ENCODE data around the gene RABGAP1L. TPM values are rescaled to one million over a fixed set of nuclear protein-coding genes. Genes with fewer than 3 reads are reported as not detected.

RABGAP1L gene
- total and polyA plus RNA-seq, 10 of the 15 experiments (the other 5 are each of a cell fraction or from before 2014, with no cell fraction given): 5.8 to 194 (median 113) TPM

GRCh38 chr1:174110053-174110452, 49.3 kb upstream of the RABGAP1L start:
- DNase-seq (ENCODE audit: low read depth, low spot score) (no peak), FAIRE-seq (no peak), ATAC-seq (no peak)
- H3K4me3 ChIP-seq: no peak overlapping the region
- peaks cover 7% of the 10 kb centered on the region; the same call in 1 of the 2 replicates for H3K4me1 ChIP-seq (ENCODE audit: control insufficient read depth, insufficient read depth, low read length)
- peak overlapping the region; percentile 1; the same call in 1 of the 2 replicates for H3K4me2 ChIP-seq (ENCODE audit: control insufficient read depth, insufficient read depth)
- H3K9me3 ChIP-seq (replicated peaks; ENCODE audit: control insufficient read depth, insufficient read depth, low read length): no peaks in the 10 kb centered on the region
- WGBS (ENCODE audit: insufficient coverage, insufficient replicate concordance, low lambda C conversion rate, missing lambda C conversion rate): 0% methylated on average over 1 of the region's 1 CpG
- ChIA-PET POLR2A (no interaction called here), RAD21 (ENCODE audit: unreplicated experiment) (no interaction called here), SMC1A (ENCODE audit: uncharacterized antibody, unreplicated experiment) (no interaction called here), CTCF (interaction anchor here (0.7 to 1.7 kb wide), 2 partner anchors 10 to 152 kb away, joined by 3 to 4 read pairs; no protein-coding TSS in a partner anchor)
- no peak for TF ChIP-seq BMI1 (IDR thresholded peaks at IDR 0.05; ENCODE audit: borderline replicate concordance)
- TF ChIP-seq SIN3A (IDR thresholded peaks at IDR 0.05; ENCODE audit: low read depth, low read length): no peak
- TF ChIP-seq, protein P1, sequence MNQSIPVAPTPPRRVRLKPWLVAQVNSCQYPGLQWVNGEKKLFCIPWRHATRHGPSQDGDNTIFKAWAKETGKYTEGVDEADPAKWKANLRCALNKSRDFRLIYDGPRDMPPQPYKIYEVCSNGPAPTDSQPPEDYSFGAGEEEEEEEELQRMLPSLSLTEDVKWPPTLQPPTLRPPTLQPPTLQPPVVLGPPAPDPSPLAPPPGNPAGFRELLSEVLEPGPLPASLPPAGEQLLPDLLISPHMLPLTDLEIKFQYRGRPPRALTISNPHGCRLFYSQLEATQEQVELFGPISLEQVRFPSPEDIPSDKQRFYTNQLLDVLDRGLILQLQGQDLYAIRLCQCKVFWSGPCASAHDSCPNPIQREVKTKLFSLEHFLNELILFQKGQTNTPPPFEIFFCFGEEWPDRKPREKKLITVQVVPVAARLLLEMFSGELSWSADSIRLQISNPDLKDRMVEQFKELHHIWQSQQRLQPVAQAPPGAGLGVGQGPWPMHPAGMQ (IDR thresholded peaks at IDR 0.05; ENCODE audit: borderline replicate concordance): no peak
- TF ChIP-seq TAF1 (IDR thresholded peaks at IDR 0.05; ENCODE audit: borderline replicate concordance, low read depth, low read length): no peak
- TF ChIP-seq, protein P2, sequence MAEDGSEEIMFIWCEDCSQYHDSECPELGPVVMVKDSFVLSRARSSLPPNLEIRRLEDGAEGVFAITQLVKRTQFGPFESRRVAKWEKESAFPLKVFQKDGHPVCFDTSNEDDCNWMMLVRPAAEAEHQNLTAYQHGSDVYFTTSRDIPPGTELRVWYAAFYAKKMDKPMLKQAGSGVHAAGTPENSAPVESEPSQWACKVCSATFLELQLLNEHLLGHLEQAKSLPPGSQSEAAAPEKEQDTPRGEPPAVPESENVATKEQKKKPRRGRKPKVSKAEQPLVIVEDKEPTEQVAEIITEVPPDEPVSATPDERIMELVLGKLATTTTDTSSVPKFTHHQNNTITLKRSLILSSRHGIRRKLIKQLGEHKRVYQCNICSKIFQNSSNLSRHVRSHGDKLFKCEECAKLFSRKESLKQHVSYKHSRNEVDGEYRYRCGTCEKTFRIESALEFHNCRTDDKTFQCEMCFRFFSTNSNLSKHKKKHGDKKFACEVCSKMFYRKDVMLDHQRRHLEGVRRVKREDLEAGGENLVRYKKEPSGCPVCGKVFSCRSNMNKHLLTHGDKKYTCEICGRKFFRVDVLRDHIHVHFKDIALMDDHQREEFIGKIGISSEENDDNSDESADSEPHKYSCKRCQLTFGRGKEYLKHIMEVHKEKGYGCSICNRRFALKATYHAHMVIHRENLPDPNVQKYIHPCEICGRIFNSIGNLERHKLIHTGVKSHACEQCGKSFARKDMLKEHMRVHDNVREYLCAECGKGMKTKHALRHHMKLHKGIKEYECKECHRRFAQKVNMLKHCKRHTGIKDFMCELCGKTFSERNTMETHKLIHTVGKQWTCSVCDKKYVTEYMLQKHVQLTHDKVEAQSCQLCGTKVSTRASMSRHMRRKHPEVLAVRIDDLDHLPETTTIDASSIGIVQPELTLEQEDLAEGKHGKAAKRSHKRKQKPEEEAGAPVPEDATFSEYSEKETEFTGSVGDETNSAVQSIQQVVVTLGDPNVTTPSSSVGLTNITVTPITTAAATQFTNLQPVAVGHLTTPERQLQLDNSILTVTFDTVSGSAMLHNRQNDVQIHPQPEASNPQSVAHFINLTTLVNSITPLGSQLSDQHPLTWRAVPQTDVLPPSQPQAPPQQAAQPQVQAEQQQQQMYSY (CRISPR knock-in tag; IDR thresholded peaks at IDR 0.05): no peak
- no peak for TF ChIP-seq GATAD2B (conservative IDR thresholded peaks at IDR 0.05; ENCODE audit: low read depth)
- no peak for TF ChIP-seq IRF4 (IDR thresholded peaks at IDR 0.05; ENCODE audit: low read depth, low read length)
- H3K9ac ChIP-seq (ENCODE audit: control insufficient read depth, insufficient read depth, low read length): no peak overlapping the region
- no peak overlapping the region for H3K27ac ChIP-seq (ENCODE audit: control insufficient read depth, insufficient read depth)
- no peaks in the 10 kb centered on the region for H3K79me2 ChIP-seq (ENCODE audit: control insufficient read depth, insufficient read depth, low read length)
- no peaks in the 10 kb centered on the region for H4K20me1 ChIP-seq (ENCODE audit: control insufficient read depth, insufficient read depth)
- H2AFZ ChIP-seq (ENCODE audit: control insufficient read depth, low read depth, low read length): no peak overlapping the region
- no peaks in the 10 kb centered on the region for H3K27me3 ChIP-seq (replicated peaks in 1 of 2; ENCODE audit: control insufficient read depth in 2 of 2, insufficient read depth in 2 of 2, low read length in 1 of 2)
- intact Hi-C loops (cut with micrococcal nuclease; ENCODE audit: unreplicated experiment) (no loop called here), in situ Hi-C loops (cut with MboI) (no loop called here)
- BruUV-seq (replicated peaks): no TSS peak
- H3K36me3 ChIP-seq (ENCODE audit: control insufficient read depth in 2 of 2, insufficient read depth in 2 of 2, low read length in 1 of 2): no peaks in the 10 kb centered on the region

All from GM12878 (cell line).